Ishikawa (cell line): Measurements from ENCODE around the gene PANX3.

Experiments
- EP300 ChIP-seq: IDR thresholded peaks from 2 replicates; pipeline ENCODE4 v1.6.1; 2012; ENCODE audit warnings: borderline replicate concordance
- MAX ChIP-seq: IDR thresholded peaks from 2 replicates; pipeline ENCODE4 v1.6.1; 2012
- RAD21 ChIP-seq: IDR thresholded peaks from 2 replicates; pipeline ENCODE4 v1.6.1; 2012; ENCODE audit warnings: low read depth

GRCh38 chr11:124642628-124643027, 31.4 kb downstream of the PANX3 start:
- TF ChIP-seq EP300 = no peak
- TF ChIP-seq RAD21 = no peak
- no peak for TF ChIP-seq MAX
